D341Med (cell line): ENCODE measurements around the gene TKTL1.
"Not testable (repeated sequence)": the region's sequence is repeated elsewhere in the genome, so short reads cannot be mapped to it uniquely, and the experiment has no call there.

Source experiments
- DNase-seq: peaks from one replicate; pipeline ENCODE4 v3.0.0; 2012; ENCODE audit warnings: low spot score

The TKTL1 gene

GRCh38 chrX:154295664-154296310 lies at the start of gene TKTL1:
Gene TKTL1 (plus strand): TSS chrX:154295795. CDS start chrX:154295860, 65 bp downstream.
- no peak for DNase-seq

- not testable (repeated sequence) for DNase-seq
Observed at GRCh38 chrX:154247377-154248045, 48.1 kb upstream of the TKTL1 start.

DNA sequence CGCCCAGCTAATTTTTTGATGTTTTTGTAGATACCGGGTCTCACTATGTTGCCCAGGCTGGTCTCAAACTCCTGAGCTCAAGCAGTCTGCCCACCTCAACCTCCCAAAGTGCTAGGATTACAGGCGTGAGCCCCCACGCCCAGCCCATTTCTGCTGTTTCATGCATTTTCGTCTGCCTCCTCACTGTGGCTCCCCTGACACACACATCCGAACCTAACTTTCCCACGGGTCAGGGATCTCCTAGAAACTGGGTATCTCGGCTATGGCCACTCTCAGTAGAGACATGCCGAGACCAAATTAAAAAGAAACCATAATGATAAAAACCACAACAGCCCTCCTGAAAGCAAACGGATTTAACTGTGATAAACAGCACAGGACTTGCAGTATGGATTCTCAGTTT lies 47.5 kb upstream of the TKTL1 start:
- not testable (repeated sequence) for DNase-seq

- DNase-seq, result not testable (repeated sequence)
Observed at GRCh38 chrX:154257282-154257681, 38.3 kb upstream of the TKTL1 start, which contains the start of gene OPN1MW3. Gene OPN1MW3 (plus strand): TSS chrX:154257582. CDS start chrX:154257620, 38 bp downstream.

GRCh38 chrX:154258711-154259110 lies 36.9 kb upstream of the TKTL1 start:
- not testable (repeated sequence) for DNase-seq

DNA sequence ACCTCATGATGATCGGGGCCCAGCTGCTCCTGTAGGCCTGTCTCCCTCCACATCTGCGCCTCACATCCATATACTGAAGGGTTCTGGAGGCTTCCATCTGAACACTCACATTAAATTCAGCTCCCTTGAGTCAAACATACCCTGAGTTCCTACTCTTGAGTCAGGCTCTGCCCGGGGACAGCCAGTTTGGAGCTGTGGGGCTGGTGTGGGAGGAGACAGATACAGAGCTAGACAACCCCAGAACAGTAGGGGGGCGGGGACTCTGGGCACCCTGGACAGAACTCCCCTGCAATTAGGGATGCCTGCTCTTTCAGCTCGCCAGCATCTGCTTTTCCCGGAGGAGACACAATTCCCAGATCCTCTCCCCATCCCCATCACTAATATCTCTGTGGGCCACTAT lies 32.5 kb upstream of the TKTL1 start:
- not testable (repeated sequence) for DNase-seq

GRCh38 chrX:154269245-154269644 lies 26.4 kb upstream of the TKTL1 start:
- not testable (repeated sequence) for DNase-seq

DNA sequence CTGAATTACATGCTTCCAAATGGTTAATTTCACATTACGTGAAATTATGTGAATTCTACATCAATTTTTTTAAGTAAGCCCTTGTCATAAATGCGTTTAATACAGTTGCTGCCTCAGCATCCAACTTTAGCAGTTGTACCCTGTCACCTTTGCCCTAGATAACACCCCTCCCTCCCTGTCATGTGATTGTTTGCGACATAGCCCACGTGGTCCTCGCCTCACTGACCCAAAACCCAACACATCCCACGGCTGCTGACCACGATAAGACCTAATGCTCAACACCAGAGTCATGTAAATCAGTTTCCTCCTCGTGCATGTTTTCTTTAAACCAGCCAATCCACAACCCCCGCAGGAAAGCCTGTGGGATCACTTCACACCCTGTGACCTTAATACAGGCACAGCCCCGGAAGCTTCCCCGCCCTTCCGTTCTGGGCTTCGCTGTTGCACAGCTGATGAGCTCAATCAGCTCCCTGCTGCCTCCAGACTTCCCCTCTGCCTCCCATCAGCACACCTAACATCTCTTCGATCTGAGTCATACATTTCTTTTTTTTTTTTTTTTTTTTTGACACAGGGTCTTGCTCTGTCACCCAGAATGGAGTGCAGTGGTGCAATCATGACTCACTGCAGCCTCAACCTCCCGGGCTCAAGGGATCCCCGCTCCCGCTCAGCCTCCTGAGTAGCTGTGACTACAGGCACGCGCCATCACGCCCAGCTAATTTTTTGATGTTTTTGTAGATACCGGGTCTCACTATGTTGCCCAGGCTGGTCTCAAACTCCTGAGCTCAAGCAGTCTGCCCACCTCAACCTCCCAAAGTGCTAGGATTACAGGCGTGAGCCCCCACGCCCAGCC lies 10.9 kb upstream of the TKTL1 start:
- DNase-seq, result not testable (repeated sequence)

DNA sequence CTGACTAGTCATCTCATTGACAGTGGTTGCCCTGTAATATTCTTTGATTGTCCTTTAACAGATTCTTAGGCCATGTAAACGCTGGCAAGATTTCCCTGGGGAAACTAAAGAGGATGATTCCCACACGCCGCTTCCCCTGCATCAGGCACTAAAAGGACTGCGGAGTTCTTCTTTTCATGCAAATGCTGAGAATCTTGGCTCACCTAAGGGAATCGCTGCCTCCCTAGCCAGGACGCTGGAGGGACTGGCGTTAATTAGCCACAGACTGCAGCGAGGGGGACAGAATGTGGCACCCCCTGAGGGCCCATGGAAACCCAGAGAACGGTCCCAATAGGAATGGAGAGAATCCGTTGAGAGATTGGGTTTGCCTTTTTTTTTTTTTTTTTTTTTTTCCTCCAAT lies 9.2 kb upstream of the TKTL1 start:
- DNase-seq, result not testable (repeated sequence)

- no peak for DNase-seq
Observed at GRCh38 chrX:154294791-154295574, 612 bp upstream of the TKTL1 start, which contains the start of gene TEX28. Gene TEX28 (minus strand): TSS chrX:154295124. CDS start chrX:154292117, 3,007 bp downstream.

DNA sequence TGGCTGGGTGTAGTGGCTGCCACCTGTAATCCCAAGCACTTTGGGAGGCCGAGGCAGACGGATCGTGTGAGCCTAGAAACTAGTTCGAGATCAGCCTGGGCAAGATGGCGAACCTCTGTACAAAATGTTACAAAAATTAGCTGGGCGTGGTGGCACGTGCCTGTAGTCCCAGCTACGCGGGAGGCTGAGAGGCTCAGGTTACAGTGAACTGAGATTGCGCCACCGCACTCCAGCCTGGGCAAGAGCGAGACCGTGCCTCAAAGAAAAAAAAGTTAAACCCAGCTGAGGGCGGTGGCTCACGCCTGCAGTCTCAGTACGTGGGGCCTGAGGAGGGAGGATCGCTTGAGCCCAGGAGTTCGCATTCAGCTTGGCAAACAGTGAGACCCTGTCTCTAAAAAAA lies 1.1 kb downstream of the TKTL1 start:
- DNase-seq, result no peak

DNA sequence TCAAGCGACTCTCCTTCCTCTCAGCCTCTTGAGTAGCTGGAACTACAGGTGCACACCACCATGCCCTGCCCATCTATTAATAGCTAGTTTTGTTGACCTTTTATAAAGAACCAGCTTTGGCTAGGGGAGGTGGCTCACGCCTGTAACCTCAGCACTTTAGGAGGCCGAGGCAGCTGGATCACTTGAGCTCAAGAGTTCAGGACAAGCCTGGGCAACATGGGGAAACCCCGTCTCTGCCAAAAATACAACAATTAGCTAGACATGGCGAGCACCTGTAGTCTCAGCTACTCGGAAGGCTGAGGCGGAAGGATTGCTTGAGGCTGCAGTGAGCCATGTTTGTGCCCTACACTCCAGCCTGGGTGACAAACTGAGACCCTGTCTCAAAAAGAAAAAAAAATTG lies 2.7 kb downstream of the TKTL1 start:
- no peak for DNase-seq

- DNase-seq, result no peak
Observed at GRCh38 chrX:154300816-154301215, 5.2 kb downstream of the TKTL1 start.

GRCh38 chrX:154302998-154303397 lies 7.4 kb downstream of the TKTL1 start:
- DNase-seq, result not testable (repeated sequence)

- DNase-seq, result no peak
Observed at GRCh38 chrX:154303476-154303875, 7.9 kb downstream of the TKTL1 start.

DNA sequence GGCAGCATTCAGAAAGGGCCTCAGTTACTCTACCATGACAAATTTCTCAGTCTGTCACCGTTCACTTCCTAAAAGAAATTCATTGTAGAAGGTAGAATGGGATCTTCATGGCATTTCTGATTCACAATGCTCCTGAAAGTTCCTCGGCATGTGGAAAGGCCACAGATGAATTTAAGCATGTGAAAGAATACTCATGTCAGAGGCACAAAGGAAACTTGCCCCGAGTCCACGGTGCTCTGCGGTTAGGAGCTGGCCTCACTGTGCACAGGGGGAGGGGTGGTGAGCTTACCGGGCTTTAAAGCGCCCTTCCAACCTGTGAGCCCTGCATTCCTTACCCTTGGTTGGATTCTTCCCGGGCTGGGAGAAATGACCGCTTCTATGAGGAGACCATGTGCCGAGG lies 9.3 kb downstream of the TKTL1 start:
- DNase-seq, result no peak

- DNase-seq, result no peak
Observed at GRCh38 chrX:154305541-154306205, 10.1 kb downstream of the TKTL1 start.

DNA sequence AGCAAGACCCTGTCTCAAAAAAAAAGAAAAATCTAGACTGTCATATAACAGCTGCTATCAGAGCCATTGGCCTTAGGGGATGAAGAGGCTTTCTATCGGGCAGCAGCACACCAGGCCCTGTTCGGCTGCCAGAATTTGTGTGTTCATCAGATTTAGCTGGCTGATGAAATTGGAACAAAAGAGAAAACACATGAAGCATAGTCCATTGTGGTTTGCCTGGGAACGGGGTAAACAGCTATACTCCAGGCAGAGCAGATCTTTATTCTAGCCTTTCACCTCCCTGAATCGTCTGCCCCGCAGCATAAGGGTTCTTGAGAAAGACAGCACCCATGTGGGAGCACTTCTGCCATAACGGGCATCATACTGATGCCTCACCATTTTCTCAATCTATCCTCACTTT lies 11.6 kb downstream of the TKTL1 start:
- DNase-seq, result no peak

DNA sequence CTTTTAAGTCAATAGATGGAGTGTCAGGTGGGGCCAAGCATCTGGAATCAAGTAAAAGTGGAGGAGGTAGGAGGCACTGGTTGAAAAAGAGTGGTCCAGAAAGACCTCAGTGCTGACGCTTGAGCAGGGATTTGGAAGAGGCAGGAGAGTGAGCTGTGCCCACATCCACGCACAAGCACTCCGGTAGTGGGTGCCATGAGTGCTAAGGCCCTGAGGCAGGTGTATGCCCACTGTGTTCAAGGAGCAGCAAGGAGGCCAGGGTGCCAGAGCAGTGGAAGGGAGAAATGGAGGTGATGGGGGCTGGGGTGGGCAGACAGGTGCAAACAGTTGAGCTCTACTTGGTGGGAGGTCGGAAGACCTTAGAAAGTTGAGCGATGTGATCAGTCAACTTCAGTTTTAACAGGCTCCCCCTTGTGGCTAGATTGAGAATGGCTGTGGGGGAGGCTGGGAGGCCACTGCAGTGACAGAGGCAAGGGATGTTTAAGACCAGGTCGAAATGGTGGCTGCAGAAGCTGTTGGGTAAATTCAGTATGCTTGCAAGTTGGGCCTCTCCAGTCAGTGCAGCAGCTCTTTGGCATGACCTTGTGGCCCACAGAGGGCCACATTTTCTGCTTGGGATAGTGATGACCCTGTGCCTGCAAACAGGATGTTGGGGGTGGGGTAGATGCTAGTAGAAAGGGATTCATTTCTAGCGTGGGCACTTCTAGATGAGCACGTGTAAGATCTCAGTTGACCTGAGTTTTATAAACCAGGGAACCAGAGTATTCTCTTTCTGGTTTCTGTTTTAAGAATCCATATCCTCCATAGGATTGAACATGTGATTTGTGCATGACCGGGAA lies 12.7 kb downstream of the TKTL1 start:
- peak; percentile 64 for DNase-seq
